ENCODE data around the gene GNB4.

Gene GNB4

GRCh38 chr3:179460260-179460659, 9.0 kb upstream of the GNB4 start:
- H3K4me3 ChIP-seq (ENCODE audit: low read depth in 1 of 2, low read length in 2 of 2) = no peak overlapping the region
- no peaks in the 10 kb centered on the region for H3K9me3 ChIP-seq (ENCODE audit: control insufficient read depth in 1 of 2, low read length in 2 of 2)
- no peaks in the 10 kb centered on the region for H3K4me1 ChIP-seq (ENCODE audit: control insufficient read depth in 1 of 2, insufficient read depth in 2 of 2, low read length in 2 of 2)
- H3K27me3 ChIP-seq (ENCODE audit: low read depth, low read length) = no peaks in the 10 kb centered on the region
- H3K36me3 ChIP-seq (ENCODE audit: control insufficient read depth in 1 of 2, insufficient read depth in 2 of 2, low read length in 2 of 2) = no peaks in the 10 kb centered on the region
- H3K27ac ChIP-seq (ENCODE audit: low read length) = no peak overlapping the region

- Histone ChIP-seq H3K4me1 (ENCODE audit: control insufficient read depth in 1 of 2, insufficient read depth in 2 of 2, low read length in 2 of 2) (peaks cover 0 to 6% of the 10 kb centered on the region in 2 donors), H3K9me3 (ENCODE audit: control insufficient read depth in 1 of 2, low read length in 2 of 2) (no peaks in the 10 kb centered on the region), H3K27me3 (ENCODE audit: low read depth, low read length) (no peaks in the 10 kb centered on the region), H3K36me3 (ENCODE audit: control insufficient read depth in 1 of 2, insufficient read depth in 2 of 2, low read length in 2 of 2) (no peaks in the 10 kb centered on the region), H3K27ac (ENCODE audit: low read length) (no peak overlapping the region), H3K4me3 (ENCODE audit: low read depth in 1 of 2, low read length in 2 of 2) (no peak overlapping the region)
Measured at GRCh38 chr3:179455954-179456353, 4.7 kb upstream of the GNB4 start.

GRCh38 chr3:179454887-179455286, 3.6 kb upstream of the GNB4 start:
- no peak overlapping the region for H3K27ac ChIP-seq (ENCODE audit: low read length)

GRCh38 chr3:179453967-179454366, 2.7 kb upstream of the GNB4 start:
- H3K4me1 ChIP-seq (ENCODE audit: control insufficient read depth in 1 of 2, insufficient read depth in 2 of 2, low read length in 2 of 2) = peaks cover 0 to 10% of the 10 kb centered on the region in 2 donors
- no peak overlapping the region for H3K4me3 ChIP-seq (ENCODE audit: low read depth in 1 of 2, low read length in 2 of 2)
- H3K27ac ChIP-seq (ENCODE audit: low read length) = no peak overlapping the region
- no peaks in the 10 kb centered on the region for H3K27me3 ChIP-seq (ENCODE audit: low read depth, low read length)
- no peaks in the 10 kb centered on the region for H3K36me3 ChIP-seq (ENCODE audit: control insufficient read depth in 1 of 2, insufficient read depth in 2 of 2, low read length in 2 of 2)
- H3K9me3 ChIP-seq (ENCODE audit: control insufficient read depth in 1 of 2, low read length in 2 of 2) = no peaks in the 10 kb centered on the region

More at GRCh38 chr3:179454887-179455286, 3.6 kb upstream of the GNB4 start:
- Histone ChIP-seq H3K4me3 (ENCODE audit: low read depth in 1 of 2, low read length in 2 of 2) (no peak overlapping the region), H3K9me3 (ENCODE audit: control insufficient read depth in 1 of 2, low read length in 2 of 2) (no peaks in the 10 kb centered on the region), H3K36me3 (ENCODE audit: control insufficient read depth in 1 of 2, insufficient read depth in 2 of 2, low read length in 2 of 2) (no peaks in the 10 kb centered on the region), H3K4me1 (ENCODE audit: control insufficient read depth in 1 of 2, insufficient read depth in 2 of 2, low read length in 2 of 2) (peaks cover 0 to 6% of the 10 kb centered on the region in 2 donors), H3K27me3 (ENCODE audit: low read depth, low read length) (no peaks in the 10 kb centered on the region)

GRCh38 chr3:179452872-179453271, 1.6 kb upstream of the GNB4 start:
- no peaks in the 10 kb centered on the region for H3K36me3 ChIP-seq (ENCODE audit: control insufficient read depth in 1 of 2, insufficient read depth in 2 of 2, low read length in 2 of 2)
- H3K9me3 ChIP-seq (ENCODE audit: control insufficient read depth in 1 of 2, low read length in 2 of 2) = no peaks in the 10 kb centered on the region
- no peaks in the 10 kb centered on the region for H3K27me3 ChIP-seq (ENCODE audit: low read depth, low read length)
- no peak overlapping the region for H3K4me3 ChIP-seq (ENCODE audit: low read depth in 1 of 2, low read length in 2 of 2)
- peaks cover 0 to 16% of the 10 kb centered on the region in 2 donors for H3K4me1 ChIP-seq (ENCODE audit: control insufficient read depth in 1 of 2, insufficient read depth in 2 of 2, low read length in 2 of 2)
- H3K27ac ChIP-seq (ENCODE audit: low read length) = peak overlapping the region; percentile 79

- Histone ChIP-seq H3K27me3 (ENCODE audit: low read depth, low read length) (no peaks in the 10 kb centered on the region), H3K4me3 (ENCODE audit: low read depth in 1 of 2, low read length in 2 of 2) (peak overlapping the region; percentile 65 to 76), H3K36me3 (ENCODE audit: control insufficient read depth in 1 of 2, insufficient read depth in 2 of 2, low read length in 2 of 2) (no peaks in the 10 kb centered on the region), H3K27ac (ENCODE audit: low read length) (peak overlapping the region; percentile 79), H3K9me3 (ENCODE audit: control insufficient read depth in 1 of 2, low read length in 2 of 2) (no peaks in the 10 kb centered on the region), H3K4me1 (ENCODE audit: control insufficient read depth in 1 of 2, insufficient read depth in 2 of 2, low read length in 2 of 2) (peaks cover 0 to 23% of the 10 kb centered on the region in 2 donors)
Measured at GRCh38 chr3:179452176-179452564, 900 bp upstream of the GNB4 start.

- peaks cover 0 to 33% of the 10 kb centered on the region in 2 donors for H3K4me1 ChIP-seq (ENCODE audit: control insufficient read depth in 1 of 2, insufficient read depth in 2 of 2, low read length in 2 of 2)
- H3K4me3 ChIP-seq (ENCODE audit: low read depth in 1 of 2, low read length in 2 of 2) = peak overlapping the region; percentile 76 to 78
- no peaks in the 10 kb centered on the region for H3K9me3 ChIP-seq (ENCODE audit: control insufficient read depth in 1 of 2, low read length in 2 of 2)
- H3K36me3 ChIP-seq (ENCODE audit: control insufficient read depth in 1 of 2, insufficient read depth in 2 of 2, low read length in 2 of 2) = no peaks in the 10 kb centered on the region
- peak overlapping the region; percentile 82 for H3K27ac ChIP-seq (ENCODE audit: low read length)
- H3K27me3 ChIP-seq (ENCODE audit: low read depth, low read length) = no peaks in the 10 kb centered on the region
Measured at GRCh38 chr3:179450901-179451264, 387 bp downstream of the GNB4 start.

GRCh38 chr3:179450261-179450701, 989 bp downstream of the GNB4 start:
- H3K27me3 ChIP-seq (ENCODE audit: low read depth, low read length) = no peaks in the 10 kb centered on the region
- H3K27ac ChIP-seq (ENCODE audit: low read length) = peak overlapping the region; percentile 82
- H3K4me1 ChIP-seq (ENCODE audit: control insufficient read depth in 1 of 2, insufficient read depth in 2 of 2, low read length in 2 of 2) = peaks cover 0 to 33% of the 10 kb centered on the region in 2 donors
- no peaks in the 10 kb centered on the region for H3K9me3 ChIP-seq (ENCODE audit: control insufficient read depth in 1 of 2, low read length in 2 of 2)
- peak overlapping the region; percentile 76 to 78 for H3K4me3 ChIP-seq (ENCODE audit: low read depth in 1 of 2, low read length in 2 of 2)
- H3K36me3 ChIP-seq (ENCODE audit: control insufficient read depth in 1 of 2, insufficient read depth in 2 of 2, low read length in 2 of 2) = no peaks in the 10 kb centered on the region

GRCh38 chr3:179449636-179450035, 1.6 kb downstream of the GNB4 start:
- Histone ChIP-seq H3K36me3 (ENCODE audit: control insufficient read depth in 1 of 2, insufficient read depth in 2 of 2, low read length in 2 of 2) (no peaks in the 10 kb centered on the region), H3K27ac (ENCODE audit: low read length) (peak overlapping the region; percentile 82), H3K4me3 (ENCODE audit: low read depth in 1 of 2, low read length in 2 of 2) (peak overlapping the region; percentile 76 to 78), H3K27me3 (ENCODE audit: low read depth, low read length) (no peaks in the 10 kb centered on the region), H3K4me1 (ENCODE audit: control insufficient read depth in 1 of 2, insufficient read depth in 2 of 2, low read length in 2 of 2) (peaks cover 0 to 33% of the 10 kb centered on the region in 2 donors), H3K9me3 (ENCODE audit: control insufficient read depth in 1 of 2, low read length in 2 of 2) (no peaks in the 10 kb centered on the region)

GRCh38 chr3:179447251-179447650, 4.0 kb downstream of the GNB4 start:
- no peak overlapping the region for H3K4me3 ChIP-seq (ENCODE audit: low read depth in 1 of 2, low read length in 2 of 2)
- no peaks in the 10 kb centered on the region for H3K27me3 ChIP-seq (ENCODE audit: low read depth, low read length)
- H3K9me3 ChIP-seq (ENCODE audit: control insufficient read depth in 1 of 2, low read length in 2 of 2) = no peaks in the 10 kb centered on the region
- no peak overlapping the region for H3K27ac ChIP-seq (ENCODE audit: low read length)
- H3K4me1 ChIP-seq (ENCODE audit: control insufficient read depth in 1 of 2, insufficient read depth in 2 of 2, low read length in 2 of 2) = peaks cover 0 to 30% of the 10 kb centered on the region in 2 donors
- no peaks in the 10 kb centered on the region for H3K36me3 ChIP-seq (ENCODE audit: control insufficient read depth in 1 of 2, insufficient read depth in 2 of 2, low read length in 2 of 2)

- H3K4me1 ChIP-seq (ENCODE audit: control insufficient read depth in 1 of 2, insufficient read depth in 2 of 2, low read length in 2 of 2) = peaks cover 0 to 27% of the 10 kb centered on the region in 2 donors
- H3K36me3 ChIP-seq (ENCODE audit: control insufficient read depth in 1 of 2, insufficient read depth in 2 of 2, low read length in 2 of 2) = no peaks in the 10 kb centered on the region
- H3K9me3 ChIP-seq (ENCODE audit: control insufficient read depth in 1 of 2, low read length in 2 of 2) = no peaks in the 10 kb centered on the region
- no peaks in the 10 kb centered on the region for H3K27me3 ChIP-seq (ENCODE audit: low read depth, low read length)
- H3K4me3 ChIP-seq (ENCODE audit: low read depth in 1 of 2, low read length in 2 of 2) = no peak overlapping the region
- no peak overlapping the region for H3K27ac ChIP-seq (ENCODE audit: low read length)
Measured at GRCh38 chr3:179446501-179446900, 4.8 kb downstream of the GNB4 start.

GRCh38 chr3:179438841-179439240, 12.4 kb downstream of the GNB4 start:
- no peak overlapping the region for H3K4me3 ChIP-seq (ENCODE audit: low read depth in 1 of 2, low read length in 2 of 2)
- H3K27ac ChIP-seq (ENCODE audit: low read length) = no peak overlapping the region
- H3K27me3 ChIP-seq (ENCODE audit: low read depth, low read length) = no peaks in the 10 kb centered on the region
- H3K36me3 ChIP-seq (ENCODE audit: control insufficient read depth in 1 of 2, insufficient read depth in 2 of 2, low read length in 2 of 2) = no peaks in the 10 kb centered on the region
- H3K4me1 ChIP-seq (ENCODE audit: control insufficient read depth in 1 of 2, insufficient read depth in 2 of 2, low read length in 2 of 2) = peaks cover 0 to 8% of the 10 kb centered on the region in 2 donors
- H3K9me3 ChIP-seq (ENCODE audit: control insufficient read depth in 1 of 2, low read length in 2 of 2) = no peaks in the 10 kb centered on the region

All from muscle layer of duodenum (tissue), 2 donors.